Prostate gland (tissue), 2 donors: Measurements from ENCODE around the gene FRYL. TPM values are rescaled to one million over a fixed set of nuclear protein-coding genes. Genes with fewer than 3 reads are reported as not detected.

Experiments
- DNase-seq: peaks from one replicate; pipeline ENCODE4 v3.0.0-alpha.2; 2019; ENCODE audit warnings: low spot score
- H3K27ac ChIP-seq, 2 donors: fragments of 200-600 bp; sonication (generic); 2 replicates each; pipeline ENCODE4 v1.5.1; 2017 to 2019
- H3K27me3 ChIP-seq: fragments of 200-600 bp; sonication (generic); replicated peaks from 2 replicates; pipeline ENCODE4 v1.5.1; 2019; ENCODE audit not compliant: insufficient read depth
- H3K36me3 ChIP-seq, 2 donors: fragments of 200-600 bp; sonication (generic); 1 replicate in 1 of 2; 2 replicates in 1 of 2; pipeline versions ENCODE4 v1.5.1 to v1.8.1; 2017 to 2019
- H3K4me1 ChIP-seq: fragments of 200-600 bp; sonication (generic); replicated peaks from 2 replicates; pipeline ENCODE4 v1.5.1; 2019
- H3K4me3 ChIP-seq, 2 donors: fragments of 200-600 bp; sonication (generic); 2 replicates each; pipeline ENCODE4 v1.5.1; 2017 to 2019
- H3K9me3 ChIP-seq: fragments of 200-600 bp; sonication (generic); 2 replicates; pipeline ENCODE4 v1.5.1; 2017
- POLR2A ChIP-seq: fragments of 450-650 bp; IDR thresholded peaks from one replicate; pipeline ENCODE4 v1.6.1; 2016; ENCODE audit warnings: antibody characterized with exemption, mild to moderate bottlenecking
- POLR2AphosphoS5 ChIP-seq: sonication (generic); formaldehyde crosslinking; IDR thresholded peaks from one replicate; pipeline ENCODE4 v1.6.1; 2017; ENCODE audit warnings: antibody characterized with exemption
- WGBS: methylation state at CpG from one replicate; pipeline ENCODE4 v1.1.5; 2018; 5-methylcytosine and 5-hydroxymethylcytosine counted together
- intact Hi-C: fragments of 100-400 bp; cut with DNase I; formaldehyde crosslinking; loops from one replicate; pipeline ENCODE4 v1.14.2; 2022
- total RNA-seq, 2 donors: library from RNA; depleted of rRNA; stranded (reverse); fragments of >200 nt; gene quantifications; one replicate each; pipeline ENCODE4 v1.1.0, GENCODE V29; 2016
- TF ChIP-seq, protein P1 (sequence below), 4 experiments: fragments of 200-600 bp in 2 of 4; fragments of 450-650 bp in 2 of 4; sonication (generic) in 2 of 4; IDR thresholded peaks; 1 replicate in 3 of 4; 2 replicates in 1 of 4; pipeline ENCODE4 v1.5.1; 2016 to 2019; ENCODE audit warnings: antibody characterized with exemption in 4 of 4, mild to moderate bottlenecking in 2 of 4, moderate library complexity in 2 of 4

FRYL gene
- total RNA-seq, 2 donors from 2014 or later, result 40.0 to 47.6 TPM

DNA sequence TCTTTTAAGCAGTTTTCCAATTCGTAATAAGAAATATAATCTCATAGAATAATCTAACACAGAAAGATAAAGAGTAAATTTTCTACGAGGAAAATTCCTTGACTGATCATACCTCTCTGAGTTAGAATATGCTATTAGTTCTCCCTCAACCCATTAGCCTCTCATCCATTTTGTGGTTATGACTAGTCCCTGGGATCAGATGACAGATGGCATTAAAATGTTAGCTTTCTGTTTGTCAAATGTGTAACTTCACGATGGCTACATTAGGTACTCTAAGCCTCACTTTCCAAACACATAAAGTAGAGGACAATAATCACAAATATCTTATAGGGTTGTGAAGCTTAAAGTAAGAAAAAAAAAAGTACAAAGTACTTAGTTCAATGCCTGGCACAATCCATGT is 177.9 kb downstream of the FRYL start:
- WGBS, result 58% methylated on average over 3 of the region's 3 CpGs
- H3K4me3 ChIP-seq, result no peak overlapping the region
- no peaks in the 10 kb centered on the region for H3K36me3 ChIP-seq
- H3K9me3 ChIP-seq, result no peaks in the 10 kb centered on the region
- no peak for DNase-seq
- no peak for TF ChIP-seq POLR2AphosphoS5
- no peak for TF ChIP-seq POLR2A
- TF ChIP-seq, protein P1, sequence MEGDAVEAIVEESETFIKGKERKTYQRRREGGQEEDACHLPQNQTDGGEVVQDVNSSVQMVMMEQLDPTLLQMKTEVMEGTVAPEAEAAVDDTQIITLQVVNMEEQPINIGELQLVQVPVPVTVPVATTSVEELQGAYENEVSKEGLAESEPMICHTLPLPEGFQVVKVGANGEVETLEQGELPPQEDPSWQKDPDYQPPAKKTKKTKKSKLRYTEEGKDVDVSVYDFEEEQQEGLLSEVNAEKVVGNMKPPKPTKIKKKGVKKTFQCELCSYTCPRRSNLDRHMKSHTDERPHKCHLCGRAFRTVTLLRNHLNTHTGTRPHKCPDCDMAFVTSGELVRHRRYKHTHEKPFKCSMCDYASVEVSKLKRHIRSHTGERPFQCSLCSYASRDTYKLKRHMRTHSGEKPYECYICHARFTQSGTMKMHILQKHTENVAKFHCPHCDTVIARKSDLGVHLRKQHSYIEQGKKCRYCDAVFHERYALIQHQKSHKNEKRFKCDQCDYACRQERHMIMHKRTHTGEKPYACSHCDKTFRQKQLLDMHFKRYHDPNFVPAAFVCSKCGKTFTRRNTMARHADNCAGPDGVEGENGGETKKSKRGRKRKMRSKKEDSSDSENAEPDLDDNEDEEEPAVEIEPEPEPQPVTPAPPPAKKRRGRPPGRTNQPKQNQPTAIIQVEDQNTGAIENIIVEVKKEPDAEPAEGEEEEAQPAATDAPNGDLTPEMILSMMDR (IDR thresholded peaks at IDR 0.05), result no peak
- peaks cover 5% of the 10 kb centered on the region for H3K4me1 ChIP-seq
- no peaks in the 10 kb centered on the region for H3K27me3 ChIP-seq
- intact Hi-C loops, result no loop called here
- no peak overlapping the region for H3K27ac ChIP-seq

DNA sequence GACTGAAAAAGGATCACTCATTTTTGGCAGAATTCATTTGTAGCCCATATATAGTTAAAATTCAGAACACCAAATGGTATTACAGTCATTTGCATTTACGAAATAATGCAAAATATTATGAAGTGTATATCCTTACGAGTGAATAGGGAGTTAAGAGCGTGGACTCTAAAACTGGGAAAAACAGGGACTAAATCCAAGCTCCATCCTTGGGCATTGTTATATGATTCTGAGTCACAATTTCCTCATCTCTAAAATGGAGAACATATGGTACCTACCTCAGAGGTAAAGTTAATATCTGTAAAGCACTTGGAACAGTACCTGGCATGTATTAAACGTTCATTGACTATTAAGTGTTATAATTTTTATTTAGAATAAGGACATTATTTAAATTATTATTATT is 183.7 kb downstream of the FRYL start:
- Histone ChIP-seq H3K27ac (no peak overlapping the region), H3K4me3 (no peak overlapping the region), H3K27me3 (no peaks in the 10 kb centered on the region), H3K36me3 (no peaks in the 10 kb centered on the region), H3K4me1 (no peaks in the 10 kb centered on the region), H3K9me3 (no peaks in the 10 kb centered on the region)
- TF ChIP-seq, protein P1 (IDR thresholded peaks at IDR 0.05), result no peak
- no peak for TF ChIP-seq POLR2A
- no peak for TF ChIP-seq POLR2AphosphoS5
- intact Hi-C loops, result no loop called here
- no peak for DNase-seq
- 94% methylated on average over 4 of the region's 4 CpGs for WGBS

DNA sequence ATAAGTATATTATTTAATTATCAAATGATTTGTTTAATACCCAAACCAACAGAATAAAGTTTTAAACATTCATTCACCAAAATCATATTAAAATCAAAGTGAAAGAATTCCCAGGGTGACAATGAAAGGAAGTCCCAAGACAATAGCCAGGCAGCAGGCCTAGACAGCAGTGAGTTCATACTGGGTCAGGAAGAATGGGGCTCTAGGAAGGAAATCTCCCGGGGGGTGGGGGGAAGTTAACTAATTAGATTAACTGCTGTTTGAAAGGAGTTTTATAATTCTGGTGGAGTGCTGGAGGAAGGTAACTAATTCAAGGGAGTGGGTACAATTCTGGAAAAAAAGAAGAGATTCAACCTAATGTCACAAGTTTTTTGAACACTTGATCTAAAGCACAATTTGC is 185.9 kb downstream of the FRYL start:
- Histone ChIP-seq H3K4me1 (no peaks in the 10 kb centered on the region), H3K27ac (no peak overlapping the region), H3K4me3 (no peak overlapping the region), H3K27me3 (no peaks in the 10 kb centered on the region), H3K36me3 (no peaks in the 10 kb centered on the region), H3K9me3 (no peaks in the 10 kb centered on the region)
- intact Hi-C loops, result no loop called here
- 10% methylated on average over 1 of the region's 1 CpG for WGBS
- no peak for DNase-seq
- TF ChIP-seq POLR2AphosphoS5 (no peak), POLR2A (no peak)
- TF ChIP-seq, protein P1 (IDR thresholded peaks at IDR 0.05), result no peak

DNA sequence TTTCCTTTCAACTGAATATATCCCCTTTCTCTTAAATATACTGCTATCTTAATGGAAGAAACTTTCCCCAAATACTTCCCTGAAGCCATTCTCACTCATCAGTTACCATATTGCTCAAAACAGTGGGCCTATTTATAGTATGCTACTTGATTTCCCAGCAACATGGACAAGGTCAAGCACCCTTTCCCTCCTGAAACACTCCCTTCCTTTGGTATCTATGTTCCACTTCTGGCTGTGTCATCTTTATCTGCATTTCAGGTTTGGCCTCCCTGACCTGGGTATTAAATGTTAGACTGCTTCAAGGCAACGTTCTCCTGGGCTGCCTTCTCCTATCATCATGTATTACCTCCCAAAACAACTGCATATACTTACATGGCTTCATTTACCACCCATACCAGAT is 188.7 kb downstream of the FRYL start:
- Histone ChIP-seq H3K4me1 (no peaks in the 10 kb centered on the region), H3K36me3 (no peaks in the 10 kb centered on the region), H3K4me3 (no peak overlapping the region), H3K27ac (no peak overlapping the region), H3K27me3 (no peaks in the 10 kb centered on the region), H3K9me3 (no peaks in the 10 kb centered on the region)
- intact Hi-C loops, result no loop called here
- 100% methylated on average over 1 of the region's 1 CpG for WGBS
- DNase-seq, result no peak
- TF ChIP-seq, protein P1 (IDR thresholded peaks at IDR 0.05), result no peak
- no peak for TF ChIP-seq POLR2AphosphoS5
- TF ChIP-seq POLR2A, result no peak

DNA sequence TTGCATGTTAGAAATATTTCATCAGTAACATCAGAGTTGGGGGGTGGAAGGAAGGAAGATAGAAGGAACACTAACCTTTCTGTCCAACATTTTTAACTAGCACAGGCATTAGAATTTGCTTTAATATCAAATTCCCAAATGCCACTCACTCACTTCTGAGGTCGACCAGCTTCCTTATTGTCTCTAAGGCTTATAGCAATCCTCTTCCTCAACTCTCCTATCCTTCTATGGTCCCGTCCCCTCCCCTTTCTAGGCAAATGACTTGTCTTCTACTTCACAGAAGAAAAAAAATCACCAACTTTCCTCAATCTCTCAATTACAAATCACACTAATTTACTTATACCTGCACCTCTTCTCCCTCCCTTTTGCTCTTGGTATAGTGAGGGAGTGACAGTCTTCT is 189.2 kb downstream of the FRYL start:
- no peak overlapping the region for H3K27ac ChIP-seq
- no peaks in the 10 kb centered on the region for H3K36me3 ChIP-seq
- no peak for TF ChIP-seq POLR2AphosphoS5
- TF ChIP-seq, protein P1 (IDR thresholded peaks at IDR 0.05), result no peak
- TF ChIP-seq POLR2A, result no peak
- intact Hi-C loops, result no loop called here
- DNase-seq, result no peak
- no peak overlapping the region for H3K4me3 ChIP-seq
- H3K9me3 ChIP-seq, result no peaks in the 10 kb centered on the region
- H3K4me1 ChIP-seq, result no peaks in the 10 kb centered on the region
- H3K27me3 ChIP-seq, result no peaks in the 10 kb centered on the region
- 88% methylated on average over 2 of the region's 2 CpGs for WGBS
